Esophagus squamous epithelium (tissue), 5 donors: ENCODE data around the gene AKNA. TPM values are rescaled to one million over a fixed set of nuclear protein-coding genes. Genes with fewer than 3 reads are reported as not detected.
A peak's percentile ranks its signal among the peaks of the same experiment; 100 is the strongest.

ENCODE experiments used
- DNase-seq: peaks from one replicate; lab custom pipeline; 2025; lab: John Stamatoyannopoulos, UW
- H3K27ac ChIP-seq, 4 donors: fragments of 200-600 bp; sonication (generic); one replicate each; pipeline ENCODE4 v1.5.1; 2016 to 2019; ENCODE audit warnings: mild to moderate bottlenecking in 1 of 4
- H3K27me3 ChIP-seq, 4 donors: fragments of 200-600 bp; sonication (generic); 1 replicate in 3 of 4; 2 replicates in 1 of 4; pipeline versions ENCODE4 v1.5.1 to v1.6.0; 2017 to 2021; ENCODE audit warnings: antibody characterized with exemption in 1 of 4
- H3K36me3 ChIP-seq, 3 donors: fragments of 200-600 bp; sonication (generic); one replicate each; pipeline ENCODE4 v1.5.1; 2016 to 2019
- H3K4me1 ChIP-seq, 3 donors: fragments of 200-600 bp; sonication (generic); one replicate each; pipeline ENCODE4 v1.5.1; 2017 to 2019
- H3K4me3 ChIP-seq, 4 donors: fragments of 200-600 bp; sonication (generic); 1 replicate in 3 of 4; 2 replicates in 1 of 4; pipeline ENCODE4 v1.5.1; 2016 to 2019; ENCODE audit warnings: mild to moderate bottlenecking in 2 of 4, moderate library complexity in 1 of 4
- H3K9me3 ChIP-seq, 3 donors: fragments of 200-600 bp; sonication (generic); one replicate each; pipeline ENCODE4 v1.5.1; 2016 to 2019
- POLR2A ChIP-seq, 4 donors: fragments of 450-650 bp; IDR thresholded peaks; one replicate each; pipeline ENCODE4 v1.6.1; 2017; ENCODE audit warnings: antibody characterized with exemption in 4 of 4, mild to moderate bottlenecking in 4 of 4, moderate library complexity in 3 of 4
- WGBS, 2 donors: methylation state at CpG; one replicate each; pipeline ENCODE4 v1.1.5; 2018; 5-methylcytosine and 5-hydroxymethylcytosine counted together
- intact Hi-C: fragments of 100-400 bp; cut with DNase I; formaldehyde crosslinking; loops from one replicate; pipeline ENCODE4 v1.15.0; 2022
- total RNA-seq, 4 donors: library from RNA; depleted of rRNA; stranded (reverse); fragments of >200 nt; gene quantifications; one replicate each; pipeline ENCODE4 v1.1.0, GENCODE V29; 2016
- TF ChIP-seq, protein P1 (sequence below), 6 experiments: fragments of 450-650 bp in 4 of 6; fragments of 200-600 bp in 2 of 6; sonication (generic) in 2 of 6; IDR thresholded peaks; one replicate each; pipeline ENCODE4 v1.5.1; 2016 to 2019; ENCODE audit warnings: antibody characterized with exemption in 6 of 6, mild to moderate bottlenecking in 4 of 6, moderate library complexity in 4 of 6
- donor health status: DM: yes; HTN: yes; CAD: no.

Gene AKNA
- total RNA-seq, 4 donors from 2014 or later: 6.1 to 25.0 (median 7.6) TPM

DNA sequence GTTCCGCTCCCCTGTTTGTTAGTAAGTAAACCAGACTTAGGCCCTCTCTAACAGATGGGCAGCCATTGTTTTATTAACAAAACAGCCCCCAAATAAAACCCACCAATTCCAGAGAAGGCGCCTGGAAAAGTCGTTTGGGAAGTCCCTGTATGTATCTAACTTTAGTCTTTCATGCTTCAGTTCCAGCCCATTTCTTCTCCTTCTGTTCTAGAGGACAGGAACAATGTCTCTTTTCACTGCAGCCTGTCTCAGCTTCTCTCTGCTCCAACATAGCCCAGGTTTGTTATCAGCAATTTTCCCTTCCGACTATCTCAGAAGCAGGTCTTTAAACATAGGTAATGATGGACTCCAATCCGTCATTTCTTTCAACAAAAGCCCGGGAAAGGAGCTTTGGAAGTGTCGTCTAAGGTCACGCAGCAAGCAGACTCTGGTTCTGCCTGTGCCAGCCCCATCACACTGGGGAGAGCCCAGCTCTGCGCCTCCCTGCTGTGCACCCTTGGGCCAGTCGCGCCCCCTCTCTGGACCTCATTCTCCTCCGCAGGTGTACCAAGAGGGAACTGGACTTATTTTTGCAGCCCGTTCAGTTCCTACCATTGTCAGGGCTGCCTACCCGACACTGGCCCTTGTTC, 9.6 kb upstream of the AKNA start:
- Histone ChIP-seq H3K27ac (peak overlapping the region; percentile 87 to 96 (median 92)), H3K36me3 (no peaks in the 10 kb centered on the region), H3K9me3 (no peaks in the 10 kb centered on the region), H3K4me3 (peak overlapping the region; percentile 74 to 94 (median 82)), H3K4me1 (peaks cover 13 to 78% (median 38%) of the 10 kb centered on the region in 3 donors), H3K27me3 (no peaks in the 10 kb centered on the region)
- intact Hi-C loops: no loop called here
- 16 to 20% methylated on average over 9 to 13 of the region's 14 CpGs for WGBS, 2 donors
- DNase-seq: no peak
- TF ChIP-seq, protein P1, sequence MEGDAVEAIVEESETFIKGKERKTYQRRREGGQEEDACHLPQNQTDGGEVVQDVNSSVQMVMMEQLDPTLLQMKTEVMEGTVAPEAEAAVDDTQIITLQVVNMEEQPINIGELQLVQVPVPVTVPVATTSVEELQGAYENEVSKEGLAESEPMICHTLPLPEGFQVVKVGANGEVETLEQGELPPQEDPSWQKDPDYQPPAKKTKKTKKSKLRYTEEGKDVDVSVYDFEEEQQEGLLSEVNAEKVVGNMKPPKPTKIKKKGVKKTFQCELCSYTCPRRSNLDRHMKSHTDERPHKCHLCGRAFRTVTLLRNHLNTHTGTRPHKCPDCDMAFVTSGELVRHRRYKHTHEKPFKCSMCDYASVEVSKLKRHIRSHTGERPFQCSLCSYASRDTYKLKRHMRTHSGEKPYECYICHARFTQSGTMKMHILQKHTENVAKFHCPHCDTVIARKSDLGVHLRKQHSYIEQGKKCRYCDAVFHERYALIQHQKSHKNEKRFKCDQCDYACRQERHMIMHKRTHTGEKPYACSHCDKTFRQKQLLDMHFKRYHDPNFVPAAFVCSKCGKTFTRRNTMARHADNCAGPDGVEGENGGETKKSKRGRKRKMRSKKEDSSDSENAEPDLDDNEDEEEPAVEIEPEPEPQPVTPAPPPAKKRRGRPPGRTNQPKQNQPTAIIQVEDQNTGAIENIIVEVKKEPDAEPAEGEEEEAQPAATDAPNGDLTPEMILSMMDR (IDR thresholded peaks at IDR 0.05): no peak
- peak in 1 of 4 donors; percentile 28 for TF ChIP-seq POLR2A (IDR thresholded peaks at IDR 0.05)

DNA sequence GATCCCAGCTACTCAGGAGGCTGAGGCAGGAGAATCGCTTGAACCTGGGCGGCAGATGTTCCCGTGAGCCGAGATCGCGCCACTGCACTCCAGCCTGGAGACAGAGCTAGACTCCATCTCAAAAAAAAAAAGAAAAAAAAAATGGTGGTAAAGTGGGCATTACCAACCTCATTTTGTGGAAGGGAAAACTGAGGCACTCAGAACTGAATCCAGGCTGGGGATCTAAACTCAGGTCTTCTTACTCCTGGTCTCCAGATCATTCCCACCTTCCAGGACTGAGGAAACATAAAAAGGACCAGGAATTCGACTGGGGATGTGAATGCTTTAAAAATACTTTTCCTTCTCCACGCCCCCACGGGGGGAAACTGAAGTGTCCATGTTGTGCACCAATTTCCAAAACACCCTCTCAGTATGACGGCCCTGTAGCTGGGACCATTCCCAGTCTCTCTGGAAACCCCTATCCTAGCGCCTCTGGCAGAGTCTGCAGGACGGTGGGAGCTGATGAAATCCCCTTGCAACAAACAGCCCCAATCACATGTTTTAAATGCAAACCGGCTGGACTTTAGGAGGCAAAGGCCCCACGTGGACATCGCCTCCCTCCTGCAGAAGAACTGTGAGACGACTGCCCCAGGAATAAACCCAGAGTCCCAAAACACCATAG, 8.9 kb upstream of the AKNA start:
- WGBS, 2 donors: 52 to 79% methylated on average over 15 to 16 of the region's 16 CpGs
- H3K4me1 ChIP-seq: peaks cover 13 to 84% (median 42%) of the 10 kb centered on the region in 3 donors
- DNase-seq: no peak
- TF ChIP-seq, protein P1 (IDR thresholded peaks at IDR 0.05): no peak
- TF ChIP-seq POLR2A (IDR thresholded peaks at IDR 0.05): no peak
- H3K27me3 ChIP-seq: no peaks in the 10 kb centered on the region
- intact Hi-C loops: no loop called here
- H3K9me3 ChIP-seq: no peaks in the 10 kb centered on the region
- no peaks in the 10 kb centered on the region for H3K36me3 ChIP-seq
- H3K27ac ChIP-seq: peak overlapping the region; percentile 87 to 96 (median 92)
- peak overlapping the region in 3 of 4 donors; percentile 79 to 94 (median 86) for H3K4me3 ChIP-seq

DNA sequence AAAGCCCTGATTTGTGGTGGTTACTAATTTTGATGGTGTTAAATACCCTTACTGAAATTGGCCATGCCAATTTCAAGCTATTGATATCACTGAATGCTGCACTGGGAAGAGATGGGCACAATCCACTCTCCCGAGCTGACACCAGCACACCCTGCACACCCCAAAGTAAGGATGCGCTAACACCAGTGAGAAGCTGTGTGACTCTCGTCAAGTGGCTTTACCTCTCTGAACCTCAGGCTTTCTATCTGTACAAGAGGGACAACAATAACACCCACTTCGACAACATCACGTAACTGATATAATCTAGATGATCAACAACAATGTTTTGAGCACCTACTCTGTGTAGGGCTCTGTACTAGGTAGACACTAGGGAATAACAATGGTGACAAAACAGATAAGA, 8.0 kb upstream of the AKNA start:
- H3K4me1 ChIP-seq: peaks cover 13 to 91% (median 43%) of the 10 kb centered on the region in 3 donors

DNA sequence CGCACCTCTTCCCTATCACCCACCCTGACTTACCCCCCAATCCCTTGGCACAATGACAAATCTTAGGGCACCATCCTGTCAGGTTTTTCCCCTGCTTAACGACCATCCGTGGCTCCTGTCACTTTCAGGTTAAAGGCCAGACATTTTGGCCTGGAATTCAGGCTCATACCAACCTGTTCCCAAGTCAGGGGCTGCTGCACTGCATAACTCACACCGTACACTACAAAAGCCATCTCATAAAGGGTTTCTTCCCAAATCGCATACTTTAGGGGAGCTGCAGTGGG, 7.5 kb upstream of the AKNA start:
- no peak for DNase-seq
- Histone ChIP-seq H3K36me3 (no peaks in the 10 kb centered on the region), H3K27ac (peak overlapping the region in 3 of 4 donors; percentile 59 to 76 (median 74)), H3K4me1 (peaks cover 13 to 96% (median 47%) of the 10 kb centered on the region in 3 donors), H3K4me3 (peak overlapping the region in 1 of 4 donors; percentile 7), H3K9me3 (no peaks in the 10 kb centered on the region), H3K27me3 (no peaks in the 10 kb centered on the region)
- intact Hi-C loops: no loop called here
- no peak for TF ChIP-seq POLR2A (IDR thresholded peaks at IDR 0.05)
- TF ChIP-seq, protein P1 (IDR thresholded peaks at IDR 0.05): no peak
- 41 to 47% methylated on average over 4 to 5 of the region's 5 CpGs for WGBS, 2 donors

More for the DNA sequence above, 8.0 kb upstream of the AKNA start:
- intact Hi-C loops: no loop called here
- H3K9me3 ChIP-seq: no peaks in the 10 kb centered on the region
- DNase-seq: no peak
- no peaks in the 10 kb centered on the region for H3K36me3 ChIP-seq
- no peak overlapping the region for H3K4me3 ChIP-seq
- TF ChIP-seq, protein P1 (IDR thresholded peaks at IDR 0.05): no peak
- no peaks in the 10 kb centered on the region for H3K27me3 ChIP-seq
- WGBS, 2 donors: 90 to 91% methylated on average over 4 to 5 of the region's 5 CpGs
- H3K27ac ChIP-seq: peak overlapping the region in 3 of 4 donors; percentile 25 to 76 (median 59)
